VCaP (cell line): Measurements from ENCODE around the gene PGC.

Experiments used
- H3K27ac ChIP-seq: fragments of 450-650 bp; 2 replicates; pipeline ENCODE4 v1.5.1; 2017
- TF ChIP-seq, protein P1 (sequence below): fragments of 450-650 bp; conservative IDR thresholded peaks from 2 replicates; pipeline ENCODE4 v1.5.1; 2017; ENCODE audit warnings: mild to moderate bottlenecking, moderate library complexity

Gene PGC

DNA sequence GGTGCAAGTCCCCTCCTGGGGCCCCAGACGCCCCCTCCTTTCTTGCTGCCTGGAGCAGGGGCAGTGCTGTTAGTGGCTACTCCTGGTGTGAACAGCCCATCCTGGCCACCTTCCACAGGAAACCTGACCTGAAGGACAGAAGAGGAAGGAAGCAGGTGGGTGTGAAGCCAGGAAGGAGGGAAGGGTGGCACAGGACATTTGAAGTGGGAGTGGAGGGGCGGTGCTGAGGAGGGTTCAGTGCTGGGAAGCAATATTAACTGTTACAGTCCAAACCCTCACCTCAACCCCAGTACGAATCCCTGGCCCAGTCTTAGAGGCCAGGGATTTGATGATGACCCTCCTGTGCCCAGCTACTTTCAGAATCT is 34.2 kb upstream of the PGC start:
- H3K27ac ChIP-seq = peak overlapping the region; percentile 83
- TF ChIP-seq, protein P1, sequence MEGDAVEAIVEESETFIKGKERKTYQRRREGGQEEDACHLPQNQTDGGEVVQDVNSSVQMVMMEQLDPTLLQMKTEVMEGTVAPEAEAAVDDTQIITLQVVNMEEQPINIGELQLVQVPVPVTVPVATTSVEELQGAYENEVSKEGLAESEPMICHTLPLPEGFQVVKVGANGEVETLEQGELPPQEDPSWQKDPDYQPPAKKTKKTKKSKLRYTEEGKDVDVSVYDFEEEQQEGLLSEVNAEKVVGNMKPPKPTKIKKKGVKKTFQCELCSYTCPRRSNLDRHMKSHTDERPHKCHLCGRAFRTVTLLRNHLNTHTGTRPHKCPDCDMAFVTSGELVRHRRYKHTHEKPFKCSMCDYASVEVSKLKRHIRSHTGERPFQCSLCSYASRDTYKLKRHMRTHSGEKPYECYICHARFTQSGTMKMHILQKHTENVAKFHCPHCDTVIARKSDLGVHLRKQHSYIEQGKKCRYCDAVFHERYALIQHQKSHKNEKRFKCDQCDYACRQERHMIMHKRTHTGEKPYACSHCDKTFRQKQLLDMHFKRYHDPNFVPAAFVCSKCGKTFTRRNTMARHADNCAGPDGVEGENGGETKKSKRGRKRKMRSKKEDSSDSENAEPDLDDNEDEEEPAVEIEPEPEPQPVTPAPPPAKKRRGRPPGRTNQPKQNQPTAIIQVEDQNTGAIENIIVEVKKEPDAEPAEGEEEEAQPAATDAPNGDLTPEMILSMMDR = no peak

DNA sequence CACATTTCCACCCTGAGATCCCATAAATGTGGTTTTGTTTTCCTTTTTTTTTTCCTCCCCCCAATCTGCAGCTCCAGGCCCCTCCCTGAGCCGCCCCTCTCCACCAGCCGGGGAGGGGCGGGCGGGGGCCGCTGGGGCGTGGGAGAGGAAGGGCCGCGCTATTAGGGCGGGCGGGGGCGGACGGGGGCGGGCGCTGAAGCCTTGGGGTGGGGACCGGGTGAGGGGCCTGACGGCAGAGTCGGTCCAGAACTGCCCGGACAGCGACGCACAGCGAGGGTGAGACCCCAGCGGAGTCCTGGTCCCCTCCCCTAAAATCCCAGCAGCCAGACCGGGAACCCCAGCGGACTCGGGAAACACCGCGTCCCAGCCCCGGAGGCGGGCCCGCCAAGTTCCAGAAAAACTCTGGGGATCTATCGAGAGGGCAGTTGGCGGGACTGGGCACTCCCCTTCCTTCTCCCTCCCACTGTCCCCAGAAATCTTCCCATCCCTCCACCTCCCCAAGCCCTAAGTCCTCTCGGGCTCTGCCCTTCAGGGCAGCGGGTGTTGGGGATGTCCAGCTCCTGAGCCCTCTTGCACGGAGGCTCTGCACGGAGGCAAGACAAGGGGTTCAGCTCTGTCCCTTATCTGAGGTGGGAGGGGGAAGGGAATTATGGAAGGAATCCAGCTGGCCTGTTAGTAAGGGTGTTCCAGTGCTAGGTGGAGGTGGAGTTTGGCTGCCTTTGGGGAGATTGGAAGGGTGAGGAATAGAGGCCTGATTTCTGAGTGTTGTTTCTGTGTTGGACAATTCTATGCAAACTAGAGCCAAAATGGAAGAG is 33.6 kb upstream of the PGC start, which contains the start of gene PRICKLE4:
PRICKLE4 (plus strand) TSS at position 232 of the 815 bp plus-strand sequence. CDS start 2,692 bp downstream, outside the sequence.
- TF ChIP-seq, protein P1 = no peak
- H3K27ac ChIP-seq = peak within 1 kb of the TSS; percentile 83

DNA sequence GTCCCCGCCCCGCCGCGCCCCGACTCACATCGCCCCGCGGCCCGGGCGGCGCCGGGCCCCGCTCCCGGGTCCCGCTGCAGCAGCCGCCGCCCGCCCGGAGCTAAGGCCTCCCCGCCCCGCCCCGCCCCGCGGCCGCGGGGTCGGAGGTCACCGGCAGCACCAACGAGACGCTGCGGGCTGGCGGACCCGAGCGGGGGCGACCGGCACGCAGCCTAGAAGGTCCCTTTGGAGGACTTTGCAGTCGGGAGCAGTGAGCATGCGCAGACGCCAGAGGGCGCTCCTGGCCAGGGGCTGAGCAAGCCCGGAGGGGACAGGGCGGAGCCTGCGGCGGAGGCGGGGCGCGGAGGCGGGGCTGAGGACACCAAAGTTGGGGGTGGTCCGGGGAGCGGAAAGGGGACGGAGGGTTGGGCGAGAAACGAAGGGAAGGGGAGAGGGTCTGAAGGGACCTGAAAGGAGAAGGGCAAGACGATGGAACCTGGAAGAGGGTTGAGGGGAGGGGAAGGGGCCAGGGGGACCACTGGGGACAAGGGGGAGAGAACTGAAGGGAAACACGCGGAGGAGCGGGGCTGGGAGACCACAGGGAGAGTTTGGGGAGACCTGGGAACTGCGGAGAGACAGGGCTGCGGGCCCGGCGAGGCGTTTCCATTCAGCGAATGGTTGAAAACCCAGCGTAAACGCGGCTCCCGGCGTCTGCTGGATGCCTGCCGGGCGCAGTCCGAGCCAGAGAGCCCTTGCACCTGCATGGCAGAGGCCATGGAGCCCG is 32.8 kb upstream of the PGC start, which contains the start of gene FRS3:
FRS3 (minus strand) TSS at position 113 of the 763 bp plus-strand sequence. CDS start 2,913 bp downstream, outside the sequence.
- TF ChIP-seq, protein P1 = peak; percentile 96
- H3K27ac ChIP-seq = peak within 1 kb of the TSS; percentile 83

DNA sequence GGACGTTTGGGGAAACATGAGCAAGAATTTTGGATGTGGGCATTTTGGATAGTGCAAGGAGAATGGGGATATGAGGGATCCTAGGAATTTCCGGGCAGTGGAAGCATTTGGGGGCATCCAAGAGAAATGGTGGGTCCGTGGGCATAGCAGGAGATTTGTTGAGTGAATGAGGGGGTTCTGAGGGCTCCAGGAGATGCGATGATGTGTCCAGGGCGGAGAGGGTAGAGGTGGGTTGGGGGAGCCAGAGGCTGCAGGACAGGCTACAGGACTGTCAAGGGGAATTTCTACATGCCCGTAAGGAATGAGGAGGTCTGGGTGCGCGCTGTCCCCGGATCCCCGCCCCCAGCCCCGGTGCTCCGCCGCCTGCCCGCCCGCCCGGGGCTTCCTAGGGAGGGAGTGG is 32.1 kb upstream of the PGC start:
- TF ChIP-seq, protein P1 = no peak
- peak overlapping the region; percentile 83 for H3K27ac ChIP-seq

DNA sequence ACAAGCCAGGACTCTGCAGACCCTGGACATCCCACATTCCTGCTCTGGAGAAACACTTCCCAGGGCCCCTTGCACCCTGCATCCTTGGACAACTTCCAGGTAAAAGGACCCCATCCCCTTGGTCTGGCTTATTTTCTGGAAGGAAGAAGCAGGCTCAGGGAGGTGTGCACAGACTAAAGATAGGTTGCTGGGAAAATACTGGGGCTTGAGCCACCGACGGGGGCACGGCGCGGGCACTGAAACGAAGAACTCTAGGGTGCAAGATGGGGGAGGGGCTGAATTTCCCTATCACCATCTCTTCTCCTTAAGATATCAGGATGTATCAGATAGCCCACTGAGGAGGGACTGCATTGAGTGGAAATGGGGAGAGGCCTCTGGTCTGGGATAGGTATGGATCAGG is 31.7 kb upstream of the PGC start:
- TF ChIP-seq, protein P1 = no peak
- peak overlapping the region; percentile 83; the same call in 1 of the 2 replicates for H3K27ac ChIP-seq

DNA sequence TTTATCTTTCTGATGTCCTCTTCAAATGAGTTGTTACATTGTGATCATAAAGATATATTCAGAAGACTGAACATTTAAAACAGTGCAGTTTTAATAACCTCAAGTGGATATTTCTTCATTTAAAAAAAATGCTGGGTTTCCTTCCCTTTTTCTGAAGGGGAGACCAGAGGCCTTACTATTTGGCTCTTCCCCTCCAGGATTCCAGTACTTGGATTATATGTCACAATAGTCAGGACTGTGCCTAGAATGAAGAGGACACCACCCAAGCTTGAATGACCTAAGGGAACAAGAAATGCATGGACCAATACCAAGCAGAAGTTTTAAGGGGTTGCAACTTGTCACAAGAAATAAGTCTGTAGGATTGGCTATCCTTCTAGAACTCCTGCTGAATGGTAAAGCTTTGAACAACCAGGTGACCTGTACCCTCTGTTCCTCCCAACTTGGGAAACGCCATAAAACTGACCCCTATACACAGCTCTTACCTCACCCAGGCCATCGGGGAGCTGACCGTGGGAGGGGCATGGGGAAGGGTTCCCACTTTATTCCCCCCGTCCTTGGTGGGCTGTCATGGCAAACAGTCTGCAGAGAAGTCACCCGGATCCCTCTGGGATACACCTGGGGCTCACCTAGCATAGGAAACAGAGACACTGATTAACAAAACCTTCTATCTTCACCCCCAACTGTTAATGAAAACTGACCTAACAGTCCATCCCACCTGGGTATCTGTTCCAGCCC is 30.5 kb upstream of the PGC start:
- TF ChIP-seq, protein P1 = no peak
- no peak overlapping the region for H3K27ac ChIP-seq
